H9 (cell line): ENCODE measurements around the gene DUSP1. TPM values are rescaled to one million over a fixed set of nuclear protein-coding genes. Genes with fewer than 3 reads are reported as not detected.
A peak's percentile ranks its signal among the peaks of the same experiment; 100 is the strongest.

Experiments
- DNase-seq: peaks from one replicate; pipeline ENCODE4 v3.0.0-alpha.2; 2017
- H2AFZ ChIP-seq: one replicate; pipeline ENCODE4 v1.6.1; 2013; ENCODE audit warnings: mild to moderate bottlenecking, low read length, control low read depth, moderate library complexity
- H2AK5ac ChIP-seq: 2 replicates; pipeline ENCODE4 v1.6.1; 2013; ENCODE audit warnings: low read length, control low read depth, mixed read lengths; ENCODE audit not compliant: insufficient read length
- H2BK120ac ChIP-seq: one replicate; pipeline ENCODE4 v1.6.1; 2013; ENCODE audit warnings: low read depth, mild to moderate bottlenecking, low read length, control low read depth, inconsistent platforms; ENCODE audit not compliant: poor library complexity, severe bottlenecking
- H2BK12ac ChIP-seq: 2 replicates; pipeline ENCODE4 v1.6.1; 2013; ENCODE audit warnings: low read length, control low read depth, mixed read lengths, low read depth; ENCODE audit not compliant: insufficient read length
- H2BK15ac ChIP-seq: 2 replicates; pipeline ENCODE4 v1.6.1; 2013; ENCODE audit warnings: low read depth, low read length, control low read depth
- H2BK20ac ChIP-seq: one replicate; pipeline ENCODE4 v1.6.1; 2013; ENCODE audit warnings: low read depth, mild to moderate bottlenecking, low read length, control low read depth, inconsistent platforms; ENCODE audit not compliant: poor library complexity, severe bottlenecking
- H2BK5ac ChIP-seq: 2 replicates; pipeline ENCODE4 v1.6.1; 2013; ENCODE audit warnings: low read length, control low read depth, mixed read lengths; ENCODE audit not compliant: insufficient read length
- H3K14ac ChIP-seq: 2 replicates; pipeline ENCODE4 v1.6.1; 2013; ENCODE audit warnings: low read length, control low read depth; ENCODE audit not compliant: insufficient read depth
- H3K18ac ChIP-seq: 2 replicates; pipeline ENCODE4 v1.6.1; 2013; ENCODE audit warnings: low read depth, mild to moderate bottlenecking, mixed read lengths, low read length, control low read depth; ENCODE audit not compliant: insufficient read length
- H3K23ac ChIP-seq: 2 replicates; pipeline ENCODE4 v1.6.1; 2013; ENCODE audit warnings: low read length, control low read depth, mixed read lengths, low read depth; ENCODE audit not compliant: insufficient read length
- H3K23me2 ChIP-seq: 2 replicates; pipeline ENCODE4 v1.6.1; 2013; ENCODE audit warnings: low read depth, mild to moderate bottlenecking, mixed read lengths, low read length, control low read depth; ENCODE audit not compliant: insufficient read length, poor library complexity, severe bottlenecking
- H3K27ac ChIP-seq: 2 replicates; pipeline ENCODE4 v1.5.1; 2013; ENCODE audit warnings: low read length, control low read depth, mixed read lengths, low read depth; ENCODE audit not compliant: insufficient read length
- H3K27me3 ChIP-seq: 2 replicates; pipeline ENCODE4 v1.6.1; 2013; ENCODE audit warnings: low read length, control low read depth, inconsistent platforms; ENCODE audit not compliant: insufficient read depth
- H3K4ac ChIP-seq: 2 replicates; pipeline ENCODE4 v1.6.1; 2013; ENCODE audit warnings: low read depth, mild to moderate bottlenecking, control low read depth, inconsistent platforms, low read length, moderate library complexity
- H3K4me1 ChIP-seq: 2 replicates; pipeline ENCODE4 v1.6.1; 2013; ENCODE audit warnings: low read length, control low read depth, inconsistent platforms; ENCODE audit not compliant: insufficient read depth
- H3K4me2 ChIP-seq: 2 replicates; pipeline ENCODE4 v1.6.1; 2013; ENCODE audit warnings: low read length, control low read depth, mixed read lengths; ENCODE audit not compliant: insufficient read length, insufficient read depth
- H3K56ac ChIP-seq: 2 replicates; pipeline ENCODE4 v1.6.1; 2013; ENCODE audit warnings: low read depth, mild to moderate bottlenecking, mixed read lengths, low read length, control low read depth; ENCODE audit not compliant: insufficient read length
- H3K79me1 ChIP-seq: 2 replicates; pipeline ENCODE4 v1.6.1; 2013; ENCODE audit warnings: low read depth, mild to moderate bottlenecking, moderate library complexity, low read length, control low read depth, inconsistent platforms; ENCODE audit not compliant: insufficient read depth, poor library complexity, severe bottlenecking
- H3K79me2 ChIP-seq: 2 replicates; pipeline ENCODE4 v1.6.1; 2013; ENCODE audit warnings: low read length, control low read depth, inconsistent platforms; ENCODE audit not compliant: insufficient read depth
- H3K9ac ChIP-seq: 2 replicates; pipeline ENCODE4 v1.6.1; 2013; ENCODE audit warnings: low read length, control low read depth, mixed read lengths; ENCODE audit not compliant: insufficient read length; ENCODE audit errors: extremely low read depth
- H3K9me3 ChIP-seq: one replicate; pipeline ENCODE4 v1.6.1; 2013; ENCODE audit warnings: low read depth, low read length, inconsistent platforms; ENCODE audit not compliant: control insufficient read depth
- H3T11ph ChIP-seq: one replicate; pipeline ENCODE4 v1.6.1; 2013; ENCODE audit warnings: mild to moderate bottlenecking, low read length, control low read depth, inconsistent platforms
- H4K20me1 ChIP-seq: one replicate; pipeline ENCODE4 v1.6.1; 2013; ENCODE audit not compliant: control insufficient read depth, insufficient read length, insufficient read depth
- H4K5ac ChIP-seq: 2 replicates; pipeline ENCODE4 v1.6.1; 2013; ENCODE audit warnings: low read depth, mild to moderate bottlenecking, mixed read lengths, low read length, control low read depth; ENCODE audit not compliant: insufficient read length
- H4K8ac ChIP-seq: replicated peaks from 2 replicates; pipeline ENCODE4 v1.6.1; 2013; ENCODE audit warnings: low read length, control low read depth, mixed read lengths, low read depth; ENCODE audit not compliant: insufficient read length
- H4K91ac ChIP-seq: 2 replicates; pipeline ENCODE4 v1.6.1; 2013; ENCODE audit warnings: low read depth, mild to moderate bottlenecking, moderate library complexity, mixed read lengths, low read length, control low read depth; ENCODE audit not compliant: insufficient read length
- H3K27ac Mint-ChIP-seq, 3 experiments: 2 replicates in 2 of 3; 3 replicates in 1 of 3; pipeline ENCODE4 v1.8.0; 2020 to 2021; ENCODE audit warnings: mixed read lengths in 3 of 3, mild to moderate bottlenecking in 1 of 3, moderate library complexity in 1 of 3
- H3K27me3 Mint-ChIP-seq: 2 replicates; pipeline ENCODE4 v1.8.0; 2021; ENCODE audit warnings: low read depth, mild to moderate bottlenecking, moderate library complexity, mixed read lengths
- H3K36me3 Mint-ChIP-seq, 3 experiments: 2 replicates in 2 of 3; 3 replicates in 1 of 3; pipeline ENCODE4 v1.8.0; 2020 to 2021; ENCODE audit warnings: low read depth in 3 of 3, mixed read lengths in 3 of 3; ENCODE audit not compliant: insufficient read depth in 1 of 3
- H3K4me1 Mint-ChIP-seq, 2 experiments: 2 replicates each; pipeline ENCODE4 v1.8.0; 2020; ENCODE audit warnings: mixed read lengths in 2 of 2
- H3K4me3 Mint-ChIP-seq, 2 experiments: 2 replicates in 1 of 2; 3 replicates in 1 of 2; pipeline ENCODE4 v1.8.0; 2020 to 2021; ENCODE audit warnings: mild to moderate bottlenecking in 2 of 2, mixed read lengths in 2 of 2, moderate library complexity in 1 of 2
- H3K9me3 Mint-ChIP-seq, 2 experiments: 2 replicates in 1 of 2; 3 replicates in 1 of 2; pipeline ENCODE4 v1.8.0; 2020; ENCODE audit warnings: mild to moderate bottlenecking in 2 of 2, mixed read lengths in 2 of 2, moderate library complexity in 1 of 2
- WGBS: extraction: QIAGEN DNeasy Blood & Tissue Kit; methylation state at CpG from one replicate; pipeline ENCODE4 v1.1.7; 2013; ENCODE audit warnings: missing lambda C conversion rate, low lambda C conversion rate, mixed read lengths; ENCODE audit not compliant: insufficient read length; ENCODE audit errors: extremely low coverage; 5-methylcytosine and 5-hydroxymethylcytosine counted together
- total RNA-seq: library from RNA; stranded (reverse); gene quantifications from 2 replicates; pipeline ENCODE4 v1.2.1, GENCODE V29; 2021
- TF ChIP-seq, protein P1 (sequence below): fragments of 200-600 bp; sonication (generic); conservative IDR thresholded peaks from 3 replicates; pipeline ENCODE4 v1.8.0; 2021; ENCODE audit warnings: antibody characterized with exemption, mild to moderate bottlenecking

Gene DUSP1
- total RNA-seq, 1 experiment from 2014 or later: 10.9 TPM

DNA sequence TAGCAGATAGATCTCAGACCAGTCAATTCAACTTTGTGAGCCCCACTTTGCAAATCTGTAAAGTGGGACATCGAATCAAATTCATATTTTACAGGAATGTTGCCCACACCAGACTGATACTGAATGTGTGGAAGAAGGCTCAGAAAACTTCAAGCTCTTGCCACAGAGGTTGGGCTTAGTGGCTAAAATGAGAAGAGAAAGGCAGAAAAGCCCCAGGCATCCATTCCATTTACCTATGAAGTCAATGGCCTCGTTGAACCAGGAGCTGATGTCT is 1.7 kb downstream of the DUSP1 start:
- peaks cover 30 to 42% of the 10 kb centered on the region in 2 experiments for H3K4me1 Mint-ChIP-seq

More for the DNA sequence above, 1.7 kb downstream of the DUSP1 start:
- Histone ChIP-seq H2BK20ac (no peak overlapping the region), H2BK15ac (no peak overlapping the region), H3K27ac (no peak overlapping the region), H2BK5ac (no peak overlapping the region), H4K91ac (no peak overlapping the region), H4K20me1 (no peaks in the 10 kb centered on the region), H2AK5ac (no peak overlapping the region), H2BK12ac (no peak overlapping the region), H3K79me2 (no peaks in the 10 kb centered on the region), H3K9me3 (no peaks in the 10 kb centered on the region), H2AFZ (no peak overlapping the region), H3T11ph (no peak overlapping the region), H3K56ac (no peak overlapping the region), H3K79me1 (no peaks in the 10 kb centered on the region), H3K27me3 (peaks cover 2% of the 10 kb centered on the region; the same call in 1 of the 2 replicates), H4K8ac (no peak overlapping the region), H3K23ac (no peak overlapping the region), H2BK120ac (no peak overlapping the region), H3K4ac (no peak overlapping the region), H3K14ac (no peak overlapping the region), H3K18ac (no peak overlapping the region), H3K4me1 (no peaks in the 10 kb centered on the region), H3K9ac (no peak overlapping the region), H4K5ac (no peak overlapping the region), H3K23me2 (peaks cover 16% of the 10 kb centered on the region), H3K4me2 (peak overlapping the region; percentile 63)
- Mint-ChIP-seq H3K27ac (no peak overlapping the region), H3K27me3 (peaks cover 29% of the 10 kb centered on the region), H3K36me3 (peaks cover 11 to 25% (median 23%) of the 10 kb centered on the region in 3 experiments), H3K9me3 (no peaks in the 10 kb centered on the region; a peak in 1 of 5 replicates), H3K4me3 (peak overlapping the region; percentile 84 to 94)
- DNase-seq: no peak
- TF ChIP-seq, protein P1, sequence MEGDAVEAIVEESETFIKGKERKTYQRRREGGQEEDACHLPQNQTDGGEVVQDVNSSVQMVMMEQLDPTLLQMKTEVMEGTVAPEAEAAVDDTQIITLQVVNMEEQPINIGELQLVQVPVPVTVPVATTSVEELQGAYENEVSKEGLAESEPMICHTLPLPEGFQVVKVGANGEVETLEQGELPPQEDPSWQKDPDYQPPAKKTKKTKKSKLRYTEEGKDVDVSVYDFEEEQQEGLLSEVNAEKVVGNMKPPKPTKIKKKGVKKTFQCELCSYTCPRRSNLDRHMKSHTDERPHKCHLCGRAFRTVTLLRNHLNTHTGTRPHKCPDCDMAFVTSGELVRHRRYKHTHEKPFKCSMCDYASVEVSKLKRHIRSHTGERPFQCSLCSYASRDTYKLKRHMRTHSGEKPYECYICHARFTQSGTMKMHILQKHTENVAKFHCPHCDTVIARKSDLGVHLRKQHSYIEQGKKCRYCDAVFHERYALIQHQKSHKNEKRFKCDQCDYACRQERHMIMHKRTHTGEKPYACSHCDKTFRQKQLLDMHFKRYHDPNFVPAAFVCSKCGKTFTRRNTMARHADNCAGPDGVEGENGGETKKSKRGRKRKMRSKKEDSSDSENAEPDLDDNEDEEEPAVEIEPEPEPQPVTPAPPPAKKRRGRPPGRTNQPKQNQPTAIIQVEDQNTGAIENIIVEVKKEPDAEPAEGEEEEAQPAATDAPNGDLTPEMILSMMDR: no peak
- no CpG with 5 or more reads among the region's 2 CpGs for WGBS
